Endodermal cell (in vitro differentiated cells): Measurements from ENCODE around the gene CUEDC1. TPM values are rescaled to one million over a fixed set of nuclear protein-coding genes. Genes with fewer than 3 reads are reported as not detected.

Experiments used
- DNase-seq: peaks from one replicate; pipeline ENCODE4 v3.0.0-alpha.2; 2017
- H3K27ac ChIP-seq: 2 replicates; pipeline ENCODE4 v1.5.1; 2013; ENCODE audit warnings: mild to moderate bottlenecking, low read depth, low read length, moderate library complexity
- H3K27me3 ChIP-seq: 2 replicates; pipeline ENCODE4 v1.6.1; 2013; ENCODE audit warnings: mild to moderate bottlenecking, low read length, moderate library complexity; ENCODE audit not compliant: insufficient read depth, control insufficient read depth, poor library complexity, severe bottlenecking
- H3K36me3 ChIP-seq: 2 replicates; pipeline ENCODE4 v1.7.0; 2013; ENCODE audit warnings: mild to moderate bottlenecking, low read length, moderate library complexity; ENCODE audit not compliant: control insufficient read depth, insufficient read depth
- H3K4me1 ChIP-seq: one replicate; pipeline ENCODE4 v1.7.0; 2013; ENCODE audit warnings: low read length; ENCODE audit not compliant: control insufficient read depth, insufficient read depth
- H3K4me3 ChIP-seq: 2 replicates; pipeline ENCODE4 v1.5.1; 2013; ENCODE audit warnings: mild to moderate bottlenecking, low read length, moderate library complexity
- H3K9ac ChIP-seq: 2 replicates; pipeline ENCODE4 v1.6.1; 2013; ENCODE audit warnings: mild to moderate bottlenecking, low read length, moderate library complexity; ENCODE audit not compliant: poor library complexity, severe bottlenecking; ENCODE audit errors: extremely low read depth
- H3K9me3 ChIP-seq: 2 replicates; pipeline ENCODE4 v1.6.1; 2013; ENCODE audit warnings: mild to moderate bottlenecking, low read length, moderate library complexity; ENCODE audit not compliant: control insufficient read depth
- H3K27ac Mint-ChIP-seq: 2 replicates; pipeline ENCODE4 v1.8.0; 2020; ENCODE audit warnings: mixed read lengths
- H3K27me3 Mint-ChIP-seq: 2 replicates; pipeline ENCODE4 v1.8.0; 2021; ENCODE audit warnings: mild to moderate bottlenecking, mixed read lengths; ENCODE audit not compliant: insufficient read depth
- H3K36me3 Mint-ChIP-seq: 2 replicates; pipeline ENCODE4 v1.8.0; 2020; ENCODE audit warnings: low read depth, mixed read lengths
- H3K4me1 Mint-ChIP-seq: 2 replicates; pipeline ENCODE4 v1.8.0; 2020; ENCODE audit warnings: mixed read lengths
- H3K4me3 Mint-ChIP-seq: 2 replicates; pipeline ENCODE4 v1.8.0; 2020; ENCODE audit warnings: mild to moderate bottlenecking, moderate library complexity, mixed read lengths
- H3K9me3 Mint-ChIP-seq: 2 replicates; pipeline ENCODE4 v1.8.0; 2020; ENCODE audit warnings: mild to moderate bottlenecking, mixed read lengths
- WGBS, 2 experiments: methylation state at CpG; one replicate each; pipeline versions ENCODE4 v1.1.5 to v1.1.7; 2013; ENCODE audit warnings: missing lambda C conversion rate in 2 of 2, mixed read lengths in 1 of 2; ENCODE audit not compliant: insufficient coverage in 1 of 2, insufficient read length in 1 of 2; 5-methylcytosine and 5-hydroxymethylcytosine counted together
- total RNA-seq, 2 donors: library from RNA; stranded (reverse); fragmentation: NEBNext Ultra II Directional in 1 of 2; extraction: Animal tissue kit (Norgen Biotek cat#: 25700) in 1 of 2; gene quantifications; 2 replicates in 1 of 2; 3 replicates in 1 of 2; pipeline ENCODE4 v1.2.1, GENCODE V29; 2021
- TF ChIP-seq, protein P1 (sequence below): fragments of 200-600 bp; sonication (generic); conservative IDR thresholded peaks from 2 replicates; pipeline ENCODE4 v1.5.0; 2021; ENCODE audit warnings: antibody characterized with exemption, mild to moderate bottlenecking

Gene CUEDC1
- total RNA-seq, 2 donors from 2014 or later = 11.0 to 18.7 TPM

DNA sequence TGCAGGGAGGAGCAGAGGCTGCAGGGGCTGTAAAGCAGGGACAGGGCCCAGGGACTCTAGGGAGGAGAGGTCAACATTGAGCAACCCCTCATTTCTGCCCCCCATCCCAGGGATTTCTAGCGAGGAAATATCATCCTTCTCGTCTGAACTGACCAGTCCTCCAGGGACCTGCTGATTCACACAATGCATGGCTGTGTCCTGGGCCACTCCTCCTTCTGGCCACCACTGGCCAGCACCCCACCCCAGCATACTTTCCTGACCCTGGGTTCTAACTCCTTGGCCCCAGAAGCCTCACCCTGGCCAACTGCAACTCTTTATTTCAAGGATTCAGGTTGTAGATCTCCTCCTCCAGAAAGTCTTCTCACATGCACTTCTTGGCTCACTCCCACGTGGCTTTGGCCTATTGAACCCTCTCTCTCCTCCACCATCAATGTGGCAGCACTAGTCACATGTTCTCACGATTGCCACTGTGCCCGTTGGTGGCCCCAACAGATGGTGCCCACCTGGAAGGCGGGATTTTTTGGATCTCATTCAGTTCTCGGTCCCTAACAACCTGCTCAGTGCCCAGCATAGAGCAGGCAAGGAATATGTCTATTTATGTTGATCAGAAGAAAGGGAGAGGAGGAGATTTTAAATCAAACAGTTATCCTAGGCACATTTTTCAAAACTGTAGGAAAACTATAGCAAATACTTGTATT is 41.5 kb downstream of the CUEDC1 start:
- TF ChIP-seq, protein P1, sequence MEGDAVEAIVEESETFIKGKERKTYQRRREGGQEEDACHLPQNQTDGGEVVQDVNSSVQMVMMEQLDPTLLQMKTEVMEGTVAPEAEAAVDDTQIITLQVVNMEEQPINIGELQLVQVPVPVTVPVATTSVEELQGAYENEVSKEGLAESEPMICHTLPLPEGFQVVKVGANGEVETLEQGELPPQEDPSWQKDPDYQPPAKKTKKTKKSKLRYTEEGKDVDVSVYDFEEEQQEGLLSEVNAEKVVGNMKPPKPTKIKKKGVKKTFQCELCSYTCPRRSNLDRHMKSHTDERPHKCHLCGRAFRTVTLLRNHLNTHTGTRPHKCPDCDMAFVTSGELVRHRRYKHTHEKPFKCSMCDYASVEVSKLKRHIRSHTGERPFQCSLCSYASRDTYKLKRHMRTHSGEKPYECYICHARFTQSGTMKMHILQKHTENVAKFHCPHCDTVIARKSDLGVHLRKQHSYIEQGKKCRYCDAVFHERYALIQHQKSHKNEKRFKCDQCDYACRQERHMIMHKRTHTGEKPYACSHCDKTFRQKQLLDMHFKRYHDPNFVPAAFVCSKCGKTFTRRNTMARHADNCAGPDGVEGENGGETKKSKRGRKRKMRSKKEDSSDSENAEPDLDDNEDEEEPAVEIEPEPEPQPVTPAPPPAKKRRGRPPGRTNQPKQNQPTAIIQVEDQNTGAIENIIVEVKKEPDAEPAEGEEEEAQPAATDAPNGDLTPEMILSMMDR = no peak
- no peak for DNase-seq
- H3K4me1 ChIP-seq = peaks cover 34% of the 10 kb centered on the region
- Mint-ChIP-seq H3K27me3 (no peaks in the 10 kb centered on the region), H3K4me3 (no peak overlapping the region), H3K9me3 (no peaks in the 10 kb centered on the region), H3K4me1 (peaks cover 69% of the 10 kb centered on the region), H3K27ac (no peak overlapping the region), H3K36me3 (no peaks in the 10 kb centered on the region)
- WGBS, 2 experiments = 89 to 92% methylated on average over 6 to 7 of the region's 7 CpGs
- no peak overlapping the region for H3K9ac ChIP-seq
- H3K27ac ChIP-seq = peak overlapping the region; percentile 99
- H3K27me3 ChIP-seq = no peaks in the 10 kb centered on the region
- H3K36me3 ChIP-seq = no peaks in the 10 kb centered on the region
- H3K9me3 ChIP-seq = no peaks in the 10 kb centered on the region
- H3K4me3 ChIP-seq = no peak overlapping the region

DNA sequence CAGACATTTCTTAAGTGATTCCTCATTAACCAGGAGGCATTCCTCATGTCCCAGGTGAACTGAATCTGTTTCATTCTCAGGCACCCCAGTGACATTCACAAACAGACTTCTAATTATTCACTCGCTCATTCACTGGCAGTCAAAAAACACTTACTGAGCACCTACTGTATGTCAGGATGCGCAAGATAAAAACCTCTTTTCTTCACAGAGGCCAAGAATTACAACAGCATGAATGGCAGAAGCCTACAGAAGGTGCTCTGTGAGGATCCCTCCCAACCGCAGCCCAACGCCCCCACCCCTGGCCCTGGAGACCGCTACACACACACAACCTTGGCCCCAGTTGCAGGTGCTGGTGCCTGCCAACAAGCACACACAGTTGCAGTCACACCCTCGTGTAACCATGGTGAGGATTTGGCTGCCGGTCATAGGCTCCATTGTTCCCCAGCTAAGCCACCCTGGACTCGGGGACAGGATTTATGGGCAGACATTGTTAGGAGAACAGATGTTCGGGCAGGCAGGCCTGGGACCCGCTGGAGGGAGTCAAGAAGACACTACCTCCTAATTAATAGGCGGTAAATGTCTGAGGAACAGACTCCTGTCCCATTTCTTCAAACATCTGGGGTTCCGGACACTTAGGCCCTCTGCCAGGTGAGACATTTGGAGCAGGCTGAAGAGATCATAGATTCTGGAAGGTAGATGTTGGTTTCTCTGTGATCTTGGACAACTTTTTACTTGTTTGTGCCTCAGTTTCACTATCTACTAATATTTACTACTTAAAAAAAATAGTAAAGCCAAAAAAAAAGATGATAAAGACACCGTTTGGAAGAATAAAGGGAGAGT is 43.2 kb downstream of the CUEDC1 start:
- H3K9me3 Mint-ChIP-seq = no peaks in the 10 kb centered on the region
- H3K4me3 Mint-ChIP-seq = no peak overlapping the region
- Histone ChIP-seq H3K27me3 (no peaks in the 10 kb centered on the region), H3K9me3 (no peaks in the 10 kb centered on the region), H3K27ac (peak overlapping the region; percentile 79), H3K36me3 (no peaks in the 10 kb centered on the region), H3K4me3 (no peak overlapping the region), H3K4me1 (peaks cover 25% of the 10 kb centered on the region), H3K9ac (no peak overlapping the region)
- DNase-seq = peak; percentile 77
- 83 to 85% methylated on average over 9 to 13 of the region's 13 CpGs for WGBS, 2 experiments
- no peaks in the 10 kb centered on the region for H3K27me3 Mint-ChIP-seq
- H3K36me3 Mint-ChIP-seq = no peaks in the 10 kb centered on the region
- H3K27ac Mint-ChIP-seq = no peak overlapping the region
- TF ChIP-seq, protein P1 = no peak
- peaks cover 57% of the 10 kb centered on the region for H3K4me1 Mint-ChIP-seq

DNA sequence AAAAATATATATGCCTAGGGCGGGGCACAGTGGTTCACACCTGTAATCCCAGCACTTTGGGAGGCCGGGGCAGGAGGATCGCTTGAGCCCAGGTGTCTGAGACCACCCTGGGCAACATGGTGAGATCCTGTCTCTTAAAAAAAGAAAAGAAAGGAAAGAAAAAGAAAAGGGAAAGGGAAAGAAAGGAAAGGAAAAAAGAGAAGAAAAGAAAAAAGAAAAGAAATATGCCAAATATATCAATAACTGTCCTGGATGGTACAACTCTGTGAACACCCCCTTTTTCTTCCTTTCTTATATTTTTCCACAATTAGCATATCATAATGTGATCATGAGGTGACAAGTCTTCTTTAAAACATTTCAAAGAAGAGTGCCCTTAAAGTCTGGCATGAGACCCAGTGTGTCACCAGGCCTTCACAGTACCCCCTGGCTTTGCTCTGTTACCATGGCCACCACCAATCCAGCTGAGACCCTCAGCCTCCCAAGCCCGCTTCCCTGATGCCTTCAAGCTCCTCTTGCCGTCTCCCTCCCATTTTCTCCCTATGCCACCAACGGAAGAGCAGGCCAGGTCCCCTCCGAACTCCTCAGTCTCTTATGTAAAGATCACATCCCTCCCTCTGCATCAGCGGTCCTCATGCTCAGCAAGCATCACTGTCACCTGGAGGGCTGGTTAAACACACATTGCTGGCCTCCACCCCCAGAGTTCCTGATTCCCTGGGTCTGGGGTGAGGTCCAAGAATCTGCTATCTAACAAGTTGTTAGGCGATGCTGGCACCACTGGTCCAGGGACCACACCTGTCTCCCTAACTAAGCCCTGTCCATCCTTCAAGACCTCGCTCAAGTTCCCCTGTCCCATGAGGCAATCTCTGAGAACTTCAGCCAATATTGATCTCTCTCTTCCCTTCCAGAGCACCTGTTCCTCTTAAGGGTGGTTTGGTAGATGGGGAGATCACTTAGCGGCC is 44.5 kb downstream of the CUEDC1 start:
- Histone ChIP-seq H3K27ac (no peak overlapping the region), H3K9ac (no peak overlapping the region), H3K4me1 (peaks cover 13% of the 10 kb centered on the region), H3K36me3 (no peaks in the 10 kb centered on the region), H3K9me3 (no peaks in the 10 kb centered on the region), H3K27me3 (no peaks in the 10 kb centered on the region), H3K4me3 (no peak overlapping the region)
- H3K36me3 Mint-ChIP-seq = no peaks in the 10 kb centered on the region
- H3K4me1 Mint-ChIP-seq = peaks cover 47% of the 10 kb centered on the region
- no peaks in the 10 kb centered on the region for H3K9me3 Mint-ChIP-seq
- TF ChIP-seq, protein P1 = no peak
- no peak overlapping the region for H3K4me3 Mint-ChIP-seq
- no peak overlapping the region for H3K27ac Mint-ChIP-seq
- DNase-seq = no peak
- H3K27me3 Mint-ChIP-seq = no peaks in the 10 kb centered on the region
- 88 to 94% methylated on average over 5 to 11 of the region's 11 CpGs for WGBS, 2 experiments
